HG02642 (cell line): Measurements from ENCODE around the gene WDR27.

Experiments used
- ATAC-seq: cut with Tn5 transposase; IDR thresholded peaks from one replicate; pipeline ENCODE4 v1.9.1; 2021; ENCODE audit warnings: mild to moderate bottlenecking; ENCODE audit not compliant: unreplicated experiment, poor library complexity

WDR27 gene

GRCh38 chr6:169643521-169643920 is 58.3 kb downstream of the WDR27 start:
- no peak for ATAC-seq

- ATAC-seq, result no peak
Measured at GRCh38 chr6:169642455-169642854, 59.4 kb downstream of the WDR27 start.

- ATAC-seq, result no peak
Measured at GRCh38 chr6:169641461-169642085, 60.3 kb downstream of the WDR27 start.

- no peak for ATAC-seq
Measured at GRCh38 chr6:169640983-169641382, 60.8 kb downstream of the WDR27 start.

- no peak for ATAC-seq
Measured at GRCh38 chr6:169640351-169640852, 61.4 kb downstream of the WDR27 start.

- ATAC-seq, result no peak
Measured at GRCh38 chr6:169639653-169640278, 62.1 kb downstream of the WDR27 start.

- ATAC-seq, result no peak
Measured at GRCh38 chr6:169638915-169639314, 62.9 kb downstream of the WDR27 start.

- ATAC-seq, result no peak
Measured at GRCh38 chr6:169638388-169638787, 63.4 kb downstream of the WDR27 start.

- ATAC-seq, result no peak
Measured at GRCh38 chr6:169635345-169635744, 66.5 kb downstream of the WDR27 start.

GRCh38 chr6:169632841-169633240 is 69.0 kb downstream of the WDR27 start:
- ATAC-seq, result no peak

GRCh38 chr6:169629256-169629655 is 72.6 kb downstream of the WDR27 start:
- ATAC-seq, result no peak

GRCh38 chr6:169627736-169628607 is 73.9 kb downstream of the WDR27 start:
- no peak for ATAC-seq

- no peak for ATAC-seq
Measured at GRCh38 chr6:169626649-169627048, 75.2 kb downstream of the WDR27 start.

- ATAC-seq, result no peak
Measured at GRCh38 chr6:169626169-169626568, 75.7 kb downstream of the WDR27 start.

- ATAC-seq, result no peak
Measured at GRCh38 chr6:169625376-169625775, 76.5 kb downstream of the WDR27 start.

GRCh38 chr6:169624785-169625184 is 77.0 kb downstream of the WDR27 start:
- ATAC-seq, result no peak

- ATAC-seq, result no peak
Measured at GRCh38 chr6:169623975-169624374, 77.9 kb downstream of the WDR27 start.

GRCh38 chr6:169623343-169623742 is 78.5 kb downstream of the WDR27 start:
- ATAC-seq, result no peak

- ATAC-seq, result no peak
Measured at GRCh38 chr6:169622618-169623017, 79.2 kb downstream of the WDR27 start.

- no peak for ATAC-seq
Measured at GRCh38 chr6:169621311-169621710, 80.5 kb downstream of the WDR27 start.
